Urothelium cell line (cell line): ENCODE results near the gene HMCN2.
"Not testable (repeated sequence)": the region's sequence is repeated elsewhere in the genome, so short reads cannot be mapped to it uniquely, and the experiment has no call there.

Experiments used
- DNase-seq: peaks from one replicate; pipeline ENCODE4 v3.0.0; 2011; ENCODE audit warnings: low spot score, mixed read lengths
- FAIRE-seq: peaks from 2 replicates; lab custom pipeline; 2011; peaks lifted over from hg19 to GRCh38; lab: Jason Lieb, UNC

The HMCN2 gene

DNA sequence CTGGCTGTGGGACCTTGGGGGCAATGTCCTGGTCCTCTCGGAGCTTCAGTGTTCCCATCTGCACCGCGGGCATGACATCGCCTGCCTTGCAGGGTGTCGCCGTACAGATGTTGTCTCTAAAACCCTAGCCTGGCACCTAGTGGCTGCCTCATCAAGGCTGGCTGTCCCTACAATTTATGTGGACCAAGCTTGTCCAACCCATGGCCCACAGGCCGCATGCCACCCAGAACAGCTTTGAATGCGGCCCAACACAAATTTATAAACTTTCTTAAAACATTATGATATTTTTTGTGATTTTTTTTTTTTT, 160.9 kb downstream of the HMCN2 start:
- FAIRE-seq (no peak), DNase-seq (no peak)

DNA sequence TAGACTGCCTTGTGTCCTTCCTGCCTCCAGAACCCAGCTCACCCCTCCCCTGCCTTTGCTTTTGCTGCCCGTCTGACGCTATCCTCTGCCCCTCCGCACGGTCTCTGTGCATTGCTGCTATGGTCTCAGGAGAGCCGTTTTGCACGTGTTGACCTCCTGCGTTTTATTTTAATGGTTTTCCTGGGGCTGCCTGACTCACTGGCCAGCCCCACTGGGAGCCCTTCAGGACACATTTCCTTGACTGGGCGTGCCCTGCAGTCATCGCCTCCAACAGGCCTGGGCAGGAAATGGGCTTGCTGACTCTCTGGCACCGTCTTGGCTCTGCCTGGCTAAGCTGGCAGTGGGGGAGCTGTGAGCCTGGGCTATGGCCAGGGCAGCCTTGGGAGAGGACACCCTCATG, 161.3 kb downstream of the HMCN2 start:
- DNase-seq (peak; percentile 65), FAIRE-seq (no peak)

DNA sequence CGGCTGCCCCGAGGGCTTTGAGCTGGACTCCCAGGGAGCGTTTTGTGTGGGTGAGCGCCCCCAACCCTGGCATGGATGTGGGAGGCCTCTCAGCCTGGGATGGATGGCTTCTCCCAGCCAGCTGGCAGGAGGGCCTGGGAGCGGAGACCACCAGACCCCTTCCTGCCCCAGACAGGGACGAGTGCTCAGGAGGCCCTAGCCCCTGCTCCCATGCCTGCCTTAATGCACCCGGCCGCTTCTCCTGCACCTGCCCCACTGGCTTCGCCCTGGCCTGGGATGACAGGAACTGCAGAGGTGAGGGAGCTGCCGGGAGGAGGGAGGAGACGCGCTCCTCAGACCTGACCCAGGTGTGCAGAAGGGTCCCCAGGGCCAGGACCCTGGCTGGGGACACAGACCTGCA, 161.8 kb downstream of the HMCN2 start:
- no peak for DNase-seq
- no peak for FAIRE-seq

DNA sequence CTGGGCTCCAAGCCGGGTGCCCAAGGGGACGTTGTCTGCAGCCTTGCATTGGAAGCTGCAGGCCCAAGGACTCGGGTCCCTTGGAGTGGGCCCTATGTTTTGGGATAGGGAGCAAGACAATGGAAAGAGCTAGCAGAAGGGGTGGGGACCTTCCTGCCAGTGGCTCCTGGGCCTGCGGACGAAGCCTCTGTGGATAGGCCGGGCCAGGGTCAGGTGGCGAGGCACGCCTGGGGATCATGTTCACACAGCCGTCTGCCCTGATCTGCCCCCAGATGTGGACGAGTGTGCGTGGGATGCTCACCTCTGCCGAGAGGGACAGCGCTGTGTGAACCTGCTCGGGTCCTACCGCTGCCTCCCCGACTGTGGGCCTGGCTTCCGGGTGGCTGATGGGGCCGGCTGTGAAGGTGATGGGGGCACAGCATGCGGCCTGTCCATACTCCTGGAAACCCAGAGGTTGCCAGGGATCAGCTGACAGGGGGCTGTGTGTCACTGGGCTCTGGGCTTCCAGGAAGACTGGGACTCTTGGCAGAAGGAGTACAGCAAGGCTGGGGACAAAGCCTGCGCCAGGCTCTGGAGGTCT, 162.6 kb downstream of the HMCN2 start:
- FAIRE-seq (no peak), DNase-seq (no peak)

DNA sequence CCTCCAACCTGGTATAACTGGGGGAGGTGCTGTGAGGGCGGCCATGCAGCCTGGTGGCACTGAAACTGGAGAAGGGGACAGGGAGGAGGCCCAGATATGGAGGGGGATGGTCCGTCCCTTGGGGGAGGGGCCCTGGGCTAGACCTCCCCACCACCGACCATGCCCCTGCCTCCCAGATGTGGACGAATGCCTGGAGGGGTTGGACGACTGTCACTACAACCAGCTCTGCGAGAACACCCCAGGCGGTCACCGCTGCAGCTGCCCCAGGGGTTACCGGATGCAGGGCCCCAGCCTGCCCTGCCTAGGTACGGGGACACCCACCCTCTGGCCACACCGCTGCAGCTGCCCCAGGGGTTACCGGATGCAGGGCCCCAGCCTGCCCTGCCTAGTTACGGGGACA, 163.8 kb downstream of the HMCN2 start:
- DNase-seq (no peak), FAIRE-seq (no peak)

DNA sequence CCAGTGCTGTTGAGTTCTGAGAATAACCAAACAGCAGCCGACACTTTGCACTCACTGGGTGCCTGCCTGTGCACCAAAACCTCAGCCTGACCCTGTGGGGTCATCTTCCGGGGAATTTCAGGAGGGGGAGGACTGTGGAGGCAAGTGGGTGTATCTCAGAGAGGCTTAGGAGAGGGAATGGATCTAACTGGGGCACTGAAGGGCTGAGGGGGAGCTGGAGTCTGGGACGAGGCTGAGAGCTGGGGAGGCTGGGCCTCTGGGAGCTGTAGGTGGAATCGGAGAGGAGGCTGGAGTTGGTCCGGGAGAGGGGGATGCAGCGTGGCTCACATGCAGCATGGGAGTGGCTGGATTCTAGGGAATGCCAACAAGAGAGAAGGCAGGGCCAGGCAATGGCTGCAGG, 164.3 kb downstream of the HMCN2 start:
- FAIRE-seq: no peak

DNA sequence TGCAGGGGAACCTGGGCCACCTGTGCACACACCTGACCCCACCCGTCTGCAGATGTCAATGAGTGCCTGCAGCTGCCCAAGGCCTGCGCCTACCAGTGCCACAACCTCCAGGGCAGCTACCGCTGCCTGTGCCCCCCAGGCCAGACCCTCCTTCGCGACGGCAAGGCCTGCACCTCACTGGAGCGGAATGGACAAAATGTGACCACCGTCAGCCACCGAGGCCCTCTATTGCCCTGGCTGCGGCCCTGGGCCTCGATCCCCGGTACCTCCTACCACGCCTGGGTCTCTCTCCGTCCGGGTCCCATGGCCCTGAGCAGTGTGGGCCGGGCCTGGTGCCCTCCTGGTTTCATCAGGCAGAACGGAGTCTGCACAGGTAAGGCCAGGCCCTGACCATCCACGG, 164.7 kb downstream of the HMCN2 start:
- no peak for DNase-seq
- FAIRE-seq: no peak

More for the DNA sequence above, 164.3 kb downstream of the HMCN2 start:
- no peak for DNase-seq

DNA sequence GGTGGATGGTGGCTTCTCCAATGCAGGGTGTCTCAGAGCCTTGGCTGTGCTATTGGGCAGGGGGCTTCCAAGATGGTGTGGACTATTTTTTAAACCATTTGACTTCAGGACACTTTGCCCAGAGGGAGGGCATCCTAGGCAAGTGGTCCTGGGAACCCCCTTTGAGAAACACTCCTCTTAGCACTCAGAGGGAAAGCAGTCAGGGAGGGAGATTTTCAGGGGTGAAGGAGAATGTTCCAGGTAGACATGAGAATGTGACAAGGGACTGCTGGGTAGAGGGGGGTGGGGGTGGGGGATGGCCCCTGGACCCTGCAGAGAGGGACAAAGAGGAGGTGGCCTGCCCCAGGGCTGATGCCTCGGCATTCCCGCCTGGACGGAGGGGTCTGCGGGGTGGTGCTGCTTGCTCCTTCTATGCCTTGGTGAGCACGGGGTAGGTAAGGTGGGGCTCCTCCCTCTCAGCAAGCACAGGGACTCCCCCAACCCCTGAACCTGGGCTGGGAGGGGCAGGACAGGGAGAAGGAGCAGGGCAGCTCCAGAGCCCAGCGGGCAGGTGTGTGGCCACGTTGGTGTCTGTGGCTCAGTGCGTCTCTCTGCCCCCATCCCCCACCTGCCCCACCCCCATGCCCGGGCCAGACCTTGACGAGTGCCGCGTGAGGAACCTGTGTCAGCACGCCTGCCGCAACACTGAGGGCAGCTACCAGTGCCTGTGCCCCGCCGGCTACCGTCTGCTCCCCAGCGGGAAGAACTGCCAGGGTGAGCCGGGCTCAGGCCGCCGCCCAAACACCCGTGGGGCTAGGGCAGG, 165.4 kb downstream of the HMCN2 start:
- FAIRE-seq: no peak
- DNase-seq: no peak

DNA sequence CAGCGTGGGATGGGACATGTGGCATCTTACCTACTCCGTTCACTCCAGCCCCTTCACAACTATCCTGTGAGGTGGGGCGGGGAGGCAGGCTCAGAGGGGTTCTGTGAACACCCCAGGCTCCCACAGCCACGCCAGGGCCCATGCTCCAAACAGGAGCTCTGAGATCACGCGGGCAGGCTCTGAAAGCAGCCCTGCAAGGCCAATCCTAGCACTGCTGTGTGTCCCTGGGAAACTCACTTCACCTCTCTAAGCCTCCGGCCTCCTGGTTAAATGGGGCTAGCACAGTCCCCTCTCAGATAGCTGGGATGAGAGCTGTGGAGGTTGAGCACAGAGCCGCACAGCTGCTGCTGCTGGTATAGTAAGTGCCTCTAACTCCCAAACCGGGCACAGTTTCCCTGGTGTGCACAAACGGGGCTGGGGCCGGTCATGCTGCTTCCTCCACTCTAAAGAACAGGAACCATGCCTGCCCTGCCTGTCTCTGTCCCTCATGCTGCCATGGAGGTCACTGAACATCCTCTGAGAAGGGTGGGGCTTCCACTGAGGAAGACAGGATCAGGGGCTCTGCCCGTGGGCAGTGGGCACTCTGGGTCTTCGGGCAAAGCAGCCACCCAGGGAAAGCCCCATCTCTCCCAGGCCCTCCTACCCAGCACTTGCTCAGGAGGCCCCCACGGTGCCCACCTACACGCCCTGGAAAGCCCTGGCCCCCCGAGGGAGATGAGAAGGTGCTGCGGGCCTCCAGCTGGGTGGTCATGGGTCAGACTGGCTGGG, 166.2 kb downstream of the HMCN2 start:
- no peak for FAIRE-seq
- no peak for DNase-seq

DNA sequence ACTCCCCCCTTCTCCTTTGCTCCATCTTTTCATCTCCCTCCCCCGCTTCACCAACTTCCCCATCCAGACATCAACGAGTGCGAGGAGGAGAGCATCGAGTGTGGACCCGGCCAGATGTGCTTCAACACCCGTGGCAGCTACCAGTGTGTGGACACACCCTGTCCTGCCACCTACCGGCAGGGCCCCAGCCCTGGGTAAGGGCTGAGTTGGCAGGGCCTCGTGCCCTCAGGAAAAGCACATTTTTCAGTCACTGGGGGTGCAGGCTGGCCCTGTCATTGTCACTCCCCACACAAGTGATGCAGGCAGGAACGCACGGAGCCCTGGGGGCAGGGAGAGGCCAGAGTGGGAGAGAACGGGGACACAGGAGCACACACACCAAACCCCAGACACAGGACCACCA, 166.8 kb downstream of the HMCN2 start:
- DNase-seq (no peak), FAIRE-seq (no peak)

DNA sequence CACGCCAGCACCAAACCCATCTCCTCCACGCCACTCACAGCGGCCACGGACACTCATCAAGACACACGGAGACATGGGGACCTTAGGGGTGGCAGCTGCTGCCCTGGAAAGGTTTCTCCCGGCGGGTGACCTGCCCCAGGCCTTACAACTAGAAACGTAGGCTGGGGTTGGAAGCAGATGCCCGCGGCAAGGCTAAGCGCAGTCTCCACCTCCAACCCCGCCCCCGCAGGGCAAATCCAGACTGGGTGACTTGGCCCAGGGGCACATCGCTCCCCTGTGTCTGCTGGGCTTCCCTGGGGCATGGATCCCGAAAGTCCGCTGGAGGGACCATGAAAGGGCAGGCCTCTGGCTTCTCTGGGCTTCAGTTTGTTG, 167.2 kb downstream of the HMCN2 start:
- DNase-seq (no peak), FAIRE-seq (no peak)

DNA sequence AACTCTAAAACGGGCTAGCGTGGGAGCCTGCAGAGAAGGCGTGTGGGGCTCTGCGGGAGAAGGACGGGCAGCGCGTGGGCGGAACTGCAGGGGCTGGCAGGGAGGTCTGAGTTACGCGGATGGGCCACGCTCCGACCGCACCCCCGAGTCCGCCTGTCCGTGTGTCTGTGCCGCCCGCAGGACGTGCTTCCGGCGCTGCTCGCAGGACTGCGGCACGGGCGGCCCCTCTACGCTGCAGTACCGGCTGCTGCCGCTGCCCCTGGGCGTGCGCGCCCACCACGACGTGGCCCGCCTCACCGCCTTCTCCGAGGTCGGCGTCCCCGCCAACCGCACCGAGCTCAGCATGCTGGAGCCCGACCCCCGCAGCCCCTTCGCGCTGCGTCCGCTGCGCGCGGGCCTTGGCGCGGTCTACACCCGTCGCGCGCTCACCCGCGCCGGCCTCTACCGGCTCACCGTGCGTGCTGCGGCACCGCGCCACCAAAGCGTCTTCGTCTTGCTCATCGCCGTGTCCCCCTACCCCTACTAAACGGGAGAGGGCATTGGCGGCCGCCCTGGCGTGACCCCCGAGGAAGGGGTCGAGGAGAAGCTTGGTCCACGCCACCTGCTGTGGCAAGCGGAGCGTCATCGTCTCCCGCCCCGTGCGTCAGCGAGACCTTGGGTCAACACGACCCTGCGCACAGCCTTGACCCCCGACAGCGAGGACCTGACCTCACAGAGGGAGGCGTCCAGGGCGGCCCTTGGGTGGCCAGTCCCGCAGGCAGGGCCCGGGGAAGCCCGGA, 167.8 kb downstream of the HMCN2 start:
- peak; percentile 69 for DNase-seq
- FAIRE-seq: peak; percentile 42

DNA sequence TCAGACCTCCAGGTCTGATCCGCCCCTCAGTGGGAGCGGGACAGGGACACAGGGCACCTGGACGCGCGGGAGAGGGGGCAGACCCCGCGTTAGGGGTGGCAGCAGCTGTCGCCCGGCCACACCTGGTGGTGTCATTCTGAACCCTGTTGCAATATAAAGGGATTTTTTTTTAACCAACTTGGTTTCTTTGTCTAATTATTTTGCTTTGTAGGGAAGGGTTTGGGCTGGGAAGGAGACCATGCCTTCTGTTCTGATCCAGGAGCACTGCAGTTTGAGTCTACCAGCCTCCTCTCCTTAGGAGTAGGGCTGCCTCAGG, 168.3 kb downstream of the HMCN2 start:
- DNase-seq: no peak
- FAIRE-seq: no peak

DNA sequence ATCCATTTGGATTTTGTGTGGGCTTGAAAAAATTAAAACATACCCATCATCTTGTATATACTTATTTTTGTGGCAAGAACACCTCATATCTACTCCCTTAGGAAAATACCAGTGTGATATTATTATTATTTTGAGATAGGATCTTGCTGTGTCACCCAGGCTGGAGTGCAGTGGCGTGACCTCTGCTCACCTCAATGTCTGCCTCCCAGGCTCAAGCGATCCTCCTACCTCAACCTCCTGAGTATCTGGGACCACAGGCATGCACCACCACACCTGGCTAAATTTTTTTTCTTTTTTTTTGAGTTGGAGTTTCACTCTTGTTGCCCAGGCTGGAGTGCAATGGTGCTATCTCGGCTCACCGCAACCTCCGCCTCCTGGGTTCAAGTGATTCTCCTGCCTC, 169.1 kb downstream of the HMCN2 start:
- FAIRE-seq, DNase-seq: not testable (repeated sequence)

DNA sequence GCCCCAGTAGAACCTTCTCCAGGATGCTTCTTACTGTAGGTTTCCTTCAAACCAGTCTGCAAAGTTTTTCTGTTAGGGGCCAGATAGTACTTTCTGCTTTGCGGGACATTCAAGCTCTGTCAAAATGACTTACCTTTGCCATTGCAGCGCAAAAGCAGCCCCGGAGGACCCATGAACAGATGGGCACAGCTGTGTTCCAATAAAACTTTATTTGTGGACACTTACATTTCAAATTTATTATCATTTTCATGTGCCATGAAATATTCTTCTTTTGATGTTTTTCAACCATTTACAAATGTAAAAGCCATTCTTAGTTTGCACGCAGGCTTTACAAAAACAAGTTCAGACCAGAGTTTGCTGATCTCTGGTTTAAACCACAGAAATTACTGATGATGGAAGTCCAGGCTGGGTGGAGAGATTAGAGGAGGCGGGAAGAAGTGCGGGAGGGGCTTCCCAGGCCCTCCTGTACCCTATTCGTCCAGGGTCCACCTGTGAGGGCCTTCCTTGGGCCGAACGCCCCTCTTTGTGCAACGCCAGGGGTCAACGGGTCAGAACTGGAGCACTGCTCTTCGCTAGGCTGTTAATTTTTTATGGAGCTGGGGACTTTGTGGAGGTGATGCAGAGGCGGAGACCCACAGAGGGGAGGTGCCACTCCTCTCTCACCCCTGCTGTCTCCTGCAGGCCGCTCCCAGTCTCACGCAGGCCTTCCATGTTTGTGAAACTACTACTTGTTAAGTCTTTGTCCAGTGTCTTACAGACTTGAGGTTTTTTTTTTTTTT, 171.6 kb downstream of the HMCN2 start:
- no peak for FAIRE-seq
- DNase-seq: no peak

DNA sequence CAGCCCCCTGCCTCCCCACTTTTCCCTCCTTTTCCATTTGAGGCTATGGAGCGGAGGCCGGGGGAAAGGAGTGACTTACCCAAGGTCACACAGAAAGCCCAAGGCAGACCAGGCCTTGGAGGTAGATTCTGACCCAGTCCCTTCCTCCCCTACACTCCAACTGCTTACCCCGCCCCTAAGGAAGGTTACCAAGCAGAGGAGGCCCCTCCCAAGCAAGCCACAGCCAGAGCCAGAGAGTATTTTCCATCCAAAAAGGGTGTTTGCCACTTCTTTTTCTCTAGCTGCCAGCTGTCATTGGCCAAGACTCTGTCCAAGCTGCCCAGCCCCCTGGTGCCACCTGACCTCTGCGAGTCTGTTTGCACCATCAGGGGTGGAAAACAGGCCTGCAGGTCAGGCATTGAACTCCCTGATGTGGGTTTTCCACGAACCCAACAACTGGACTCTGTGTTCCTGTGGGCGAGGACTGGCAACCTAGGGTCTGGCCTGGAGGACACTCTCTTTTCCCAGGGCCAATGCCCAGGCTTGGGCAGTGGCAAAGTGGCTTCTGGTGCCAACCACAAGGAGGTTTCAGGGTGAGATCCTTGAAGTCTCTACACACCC, 172.9 kb downstream of the HMCN2 start:
- DNase-seq: no peak
- no peak for FAIRE-seq

DNA sequence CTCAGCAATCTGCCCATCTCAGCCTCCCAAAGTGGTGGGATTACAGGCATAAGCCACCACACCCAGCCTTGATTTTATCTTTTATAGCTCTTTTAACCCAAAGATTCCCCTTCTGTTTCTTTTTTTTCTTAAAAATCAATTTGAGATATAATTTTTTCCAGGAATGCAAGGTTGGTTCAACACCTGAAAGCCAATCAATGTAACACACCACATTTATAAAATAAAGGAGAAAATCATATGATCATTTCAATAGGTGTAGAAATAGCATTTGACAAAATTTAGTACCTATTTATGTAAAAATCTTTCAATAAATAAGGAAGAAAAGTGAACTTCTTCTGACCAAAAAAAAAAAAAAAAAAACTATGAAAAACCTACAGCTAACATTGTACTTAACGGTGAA, 175.5 kb downstream of the HMCN2 start:
- DNase-seq (no peak), FAIRE-seq (no peak)

DNA sequence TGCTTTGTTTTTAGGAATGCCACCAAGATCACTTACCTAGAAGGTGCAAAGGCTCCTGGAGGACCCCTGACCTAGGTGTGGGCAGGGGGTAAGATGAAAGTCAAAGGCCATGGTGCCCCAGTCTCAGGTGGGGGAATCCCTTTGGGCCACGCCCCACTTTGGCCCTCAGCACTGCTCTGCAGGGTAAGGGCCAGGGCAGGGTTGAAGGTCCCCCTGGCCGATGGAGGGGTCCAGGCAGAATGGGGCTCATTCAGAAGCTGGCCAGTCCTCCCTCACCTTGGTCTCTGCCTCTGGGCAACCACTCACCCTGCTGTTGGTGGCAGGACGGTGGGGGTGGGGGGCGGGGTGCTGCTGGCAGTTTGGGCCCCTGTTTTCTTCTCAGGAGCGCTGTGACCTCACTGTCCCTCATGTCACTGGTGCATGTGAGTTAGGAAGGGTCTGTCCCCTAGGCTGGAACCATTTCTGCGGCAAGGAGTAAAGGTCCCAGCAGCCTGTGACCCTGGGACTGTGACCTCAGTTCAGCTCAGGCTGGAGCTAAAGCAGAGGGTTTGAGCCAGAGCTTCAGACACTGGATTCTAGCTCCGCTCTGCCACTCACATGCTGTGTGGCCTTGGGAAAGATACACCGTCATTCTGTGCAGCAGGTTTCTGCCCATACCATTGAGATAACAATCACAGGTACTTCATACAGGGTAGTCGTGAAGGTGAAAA, 177.3 kb downstream of the HMCN2 start:
- FAIRE-seq: no peak

DNA sequence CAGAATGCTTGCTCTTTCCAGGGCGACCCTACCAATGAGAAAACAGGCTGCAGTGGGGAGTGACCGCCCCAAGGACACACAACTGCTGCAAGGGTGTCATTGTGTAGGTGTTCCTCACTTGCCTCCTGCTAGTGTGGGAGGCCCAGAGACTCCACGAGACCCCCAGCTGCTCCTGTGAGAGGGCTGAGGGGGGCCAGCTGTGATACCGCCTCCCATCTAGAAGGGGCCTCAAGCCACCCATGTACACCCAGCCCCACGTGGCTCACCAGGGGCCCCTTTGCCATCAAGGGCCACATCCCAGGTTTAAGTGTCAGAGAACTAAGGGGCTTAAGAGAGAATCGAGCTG, 177.9 kb downstream of the HMCN2 start:
- DNase-seq (no peak), FAIRE-seq (no peak)

More for the DNA sequence above, 177.3 kb downstream of the HMCN2 start:
- no peak for DNase-seq
